ENCODE data around the gene CHKA. TPM values are rescaled to one million over a fixed set of nuclear protein-coding genes. Genes with fewer than 3 reads are reported as not detected.

Gene CHKA
- total and polyA plus RNA-seq, 8 donors, result 20.9 to 227 (median 101) TPM

DNA sequence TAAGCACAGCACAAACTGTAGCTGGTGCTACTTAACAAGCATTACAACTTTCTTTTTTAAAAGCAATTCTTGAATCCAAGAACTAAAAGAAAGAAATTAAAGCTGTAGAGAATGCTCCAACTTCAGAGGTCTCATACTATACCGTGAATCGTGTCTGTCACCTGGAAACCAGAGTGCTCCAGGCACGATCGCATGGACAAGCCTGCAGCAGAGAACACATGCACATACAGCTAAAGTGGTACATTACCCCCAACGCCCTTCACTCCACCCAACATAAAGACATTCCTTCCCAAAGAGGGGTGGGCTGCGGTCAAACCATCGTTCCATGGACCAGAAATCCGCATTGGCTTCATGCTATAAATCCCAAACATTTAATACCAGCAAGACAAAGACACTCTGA lies 31.5 kb downstream of the CHKA start:
- Histone ChIP-seq H3K27me3 (no peaks in the 10 kb centered on the region), H3K4me3 (no peak overlapping the region), H3K36me3 (peaks cover 0 to 11% (median 8%) of the 10 kb centered on the region in 4 donors), H3K27ac (peak overlapping the region in 2 of 5 donors; percentile 20 to 73), H3K9me3 (no peaks in the 10 kb centered on the region), H3K4me1 (peaks cover 13 to 59% (median 31%) of the 10 kb centered on the region in 4 donors)
- intact Hi-C loops (cut with DNase I; ENCODE audit: low total_unique reads), result no loop called here
- no peak for TF ChIP-seq POLR2AphosphoS5 (IDR thresholded peaks at IDR 0.05)
- TF ChIP-seq, protein P1, sequence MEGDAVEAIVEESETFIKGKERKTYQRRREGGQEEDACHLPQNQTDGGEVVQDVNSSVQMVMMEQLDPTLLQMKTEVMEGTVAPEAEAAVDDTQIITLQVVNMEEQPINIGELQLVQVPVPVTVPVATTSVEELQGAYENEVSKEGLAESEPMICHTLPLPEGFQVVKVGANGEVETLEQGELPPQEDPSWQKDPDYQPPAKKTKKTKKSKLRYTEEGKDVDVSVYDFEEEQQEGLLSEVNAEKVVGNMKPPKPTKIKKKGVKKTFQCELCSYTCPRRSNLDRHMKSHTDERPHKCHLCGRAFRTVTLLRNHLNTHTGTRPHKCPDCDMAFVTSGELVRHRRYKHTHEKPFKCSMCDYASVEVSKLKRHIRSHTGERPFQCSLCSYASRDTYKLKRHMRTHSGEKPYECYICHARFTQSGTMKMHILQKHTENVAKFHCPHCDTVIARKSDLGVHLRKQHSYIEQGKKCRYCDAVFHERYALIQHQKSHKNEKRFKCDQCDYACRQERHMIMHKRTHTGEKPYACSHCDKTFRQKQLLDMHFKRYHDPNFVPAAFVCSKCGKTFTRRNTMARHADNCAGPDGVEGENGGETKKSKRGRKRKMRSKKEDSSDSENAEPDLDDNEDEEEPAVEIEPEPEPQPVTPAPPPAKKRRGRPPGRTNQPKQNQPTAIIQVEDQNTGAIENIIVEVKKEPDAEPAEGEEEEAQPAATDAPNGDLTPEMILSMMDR (IDR thresholded peaks at IDR 0.05), result no peak
- no peak for TF ChIP-seq POLR2A (IDR thresholded peaks at IDR 0.05)
- TF ChIP-seq EP300 (IDR thresholded peaks at IDR 0.05), result no peak
- no peak for DNase-seq
- 70 to 76% (median 76%) methylated on average over 8 of the region's 8 CpGs for WGBS, 5 donors

DNA sequence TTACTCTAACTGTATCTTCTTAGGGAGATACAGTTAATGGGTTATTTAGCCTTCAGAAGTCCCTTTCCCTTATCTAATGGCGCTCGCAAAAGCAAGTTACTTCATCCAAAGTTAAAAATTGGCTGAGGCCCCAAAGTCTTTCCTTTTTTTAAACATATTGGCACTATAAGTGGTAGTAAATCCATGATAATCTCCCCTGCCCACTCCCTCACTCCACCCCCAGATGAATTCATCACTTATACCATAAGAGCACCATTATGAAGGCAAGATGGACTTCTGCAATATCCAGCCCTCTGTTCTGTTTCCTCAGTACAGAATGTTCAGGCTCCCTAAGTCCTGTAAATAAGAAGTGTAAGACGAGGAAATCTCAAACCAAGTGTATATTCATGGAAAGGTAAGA lies 37.7 kb downstream of the CHKA start:
- WGBS, 5 donors, result 44 to 76% (median 58%) methylated on average over 3 of the region's 3 CpGs
- intact Hi-C loops (cut with DNase I; ENCODE audit: low total_unique reads), result loop anchor here (5.0 kb wide), 1 partner anchor 124 kb away; no protein-coding TSS in a partner anchor

DNA sequence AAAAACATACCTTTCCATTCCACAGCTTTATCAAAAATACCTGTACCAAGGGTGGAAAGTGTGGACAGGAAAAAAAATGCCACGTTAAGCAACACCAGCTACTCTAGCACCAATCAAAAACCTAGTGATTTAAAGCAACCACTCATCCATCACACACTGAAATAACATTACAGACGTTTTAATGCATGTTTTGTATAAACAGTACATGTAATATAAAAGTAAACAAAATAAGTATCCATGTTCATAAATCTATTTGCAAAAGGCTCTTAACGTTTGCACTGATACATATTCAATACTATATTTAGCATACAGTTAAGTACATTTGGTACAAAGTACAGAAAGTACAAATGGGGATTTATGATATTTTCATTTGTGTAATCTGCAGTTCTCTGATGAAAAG lies 38.7 kb downstream of the CHKA start:
- 17 to 24% (median 21%) methylated on average over 3 of the region's 3 CpGs for WGBS, 5 donors
- no peaks in the 10 kb centered on the region for H3K9me3 ChIP-seq

More for the DNA sequence above, 37.7 kb downstream of the CHKA start:
- TF ChIP-seq POLR2AphosphoS5 (IDR thresholded peaks at IDR 0.05), result peak in 1 of 3 donors; percentile 20
- TF ChIP-seq, protein P1 (IDR thresholded peaks at IDR 0.05), result no peak
- H3K4me3 ChIP-seq, result no peak overlapping the region
- H3K36me3 ChIP-seq, result peaks cover 12 to 32% (median 26%) of the 10 kb centered on the region in 4 donors
- peak overlapping the region in 2 of 5 donors; percentile 11 to 66 for H3K27ac ChIP-seq
- peaks cover 12 to 41% (median 26%) of the 10 kb centered on the region in 4 donors for H3K4me1 ChIP-seq
- H3K27me3 ChIP-seq, result no peaks in the 10 kb centered on the region
- DNase-seq, result no peak
- H3K9me3 ChIP-seq, result no peaks in the 10 kb centered on the region

DNA sequence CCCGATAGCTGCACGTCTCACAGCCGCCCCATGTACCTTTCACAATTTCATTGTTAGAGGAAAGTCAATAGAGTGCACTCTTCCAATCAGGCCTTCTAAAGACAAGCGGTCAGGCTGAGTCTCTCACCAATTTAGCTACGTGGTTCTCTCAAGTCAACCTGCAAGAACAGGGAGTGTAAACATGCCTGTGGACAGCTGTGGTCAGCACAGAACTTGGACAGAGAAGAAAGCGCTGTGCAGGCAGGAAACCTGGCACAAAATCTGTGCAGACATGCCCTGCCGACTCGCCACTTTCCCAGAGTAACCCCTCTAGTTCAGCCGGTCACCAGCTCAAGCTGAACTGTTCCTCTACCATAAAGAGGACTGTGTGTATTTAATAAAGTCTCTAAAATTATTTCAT lies 39.5 kb downstream of the CHKA start:
- Histone ChIP-seq H3K27ac (peak overlapping the region; percentile 40 to 66 (median 42)), H3K9me3 (no peaks in the 10 kb centered on the region), H3K27me3 (no peaks in the 10 kb centered on the region), H3K4me1 (peaks cover 20 to 53% (median 41%) of the 10 kb centered on the region in 4 donors), H3K4me3 (no peak overlapping the region), H3K36me3 (peaks cover 12 to 40% (median 29%) of the 10 kb centered on the region in 4 donors)
- peak in 1 of 2 donors; percentile 79 for DNase-seq
- intact Hi-C loops (cut with DNase I; ENCODE audit: low total_unique reads), result loop anchor here (5.0 kb wide), 1 partner anchor 126 kb away; no protein-coding TSS in a partner anchor
- WGBS, 5 donors, result 26 to 55% (median 40%) methylated on average over 9 of the region's 9 CpGs
- TF ChIP-seq POLR2A (IDR thresholded peaks at IDR 0.05) (no peak), POLR2AphosphoS5 (IDR thresholded peaks at IDR 0.05) (peak; percentile 28 to 55 (median 49))

More for the DNA sequence above, 38.7 kb downstream of the CHKA start:
- Histone ChIP-seq H3K36me3 (peaks cover 12 to 33% (median 28%) of the 10 kb centered on the region in 4 donors), H3K4me3 (no peak overlapping the region), H3K27ac (peak overlapping the region in 4 of 5 donors; percentile 27 to 66 (median 44)), H3K27me3 (no peaks in the 10 kb centered on the region), H3K4me1 (peaks cover 20 to 45% (median 33%) of the 10 kb centered on the region in 4 donors)
- intact Hi-C loops (cut with DNase I; ENCODE audit: low total_unique reads), result loop anchor here (5.0 kb wide), 1 partner anchor 125 kb away; no protein-coding TSS in a partner anchor
- TF ChIP-seq EP300 (IDR thresholded peaks at IDR 0.05) (no peak), POLR2A (IDR thresholded peaks at IDR 0.05) (no peak), POLR2AphosphoS5 (IDR thresholded peaks at IDR 0.05) (no peak)
- TF ChIP-seq, protein P1 (IDR thresholded peaks at IDR 0.05), result no peak
- no peak for DNase-seq

DNA sequence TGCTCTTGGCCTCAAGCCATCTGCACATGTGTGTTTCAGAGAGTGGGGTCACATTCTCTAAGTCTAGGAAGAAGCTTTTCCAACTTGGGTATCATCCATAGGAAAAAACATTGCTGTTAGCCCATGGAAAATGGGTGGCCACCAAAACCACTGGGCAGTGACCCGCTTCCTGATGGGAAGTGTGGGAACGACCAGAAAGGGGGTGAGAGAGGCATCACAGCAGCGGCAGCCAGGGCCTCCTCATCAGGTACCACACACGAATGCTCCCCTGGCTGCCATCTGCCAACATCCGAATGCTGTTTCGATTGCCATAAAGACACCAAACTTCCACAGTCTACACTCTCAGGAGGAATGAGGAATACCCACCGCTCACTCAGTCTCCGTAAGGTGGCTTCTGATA lies 40.3 kb downstream of the CHKA start:
- H3K4me1 ChIP-seq, result peaks cover 20 to 58% (median 45%) of the 10 kb centered on the region in 4 donors
- no peak for DNase-seq
- no peak overlapping the region for H3K4me3 ChIP-seq
- H3K9me3 ChIP-seq, result no peaks in the 10 kb centered on the region
- H3K27me3 ChIP-seq, result no peaks in the 10 kb centered on the region
- H3K27ac ChIP-seq, result peak overlapping the region; percentile 11 to 66 (median 42)
- WGBS, 5 donors, result 91 to 94% (median 93%) methylated on average over 8 of the region's 8 CpGs
- peaks cover 12 to 40% (median 29%) of the 10 kb centered on the region in 4 donors for H3K36me3 ChIP-seq
- TF ChIP-seq, protein P1 (IDR thresholded peaks at IDR 0.05), result no peak
- TF ChIP-seq POLR2A (IDR thresholded peaks at IDR 0.05) (no peak), EP300 (IDR thresholded peaks at IDR 0.05) (no peak), POLR2AphosphoS5 (IDR thresholded peaks at IDR 0.05) (no peak)
- intact Hi-C loops (cut with DNase I; ENCODE audit: low total_unique reads), result loop anchor here (5.0 kb wide), 1 partner anchor 126 kb away; no protein-coding TSS in a partner anchor

Data from stomach (tissue), 9 donors.